Placental pericyte (primary cell): ENCODE results near the gene ADAMTSL5. TPM values are rescaled to one million over a fixed set of nuclear protein-coding genes. Genes with fewer than 3 reads are reported as not detected.

ENCODE experiments used
- total RNA-seq: library from RNA; depleted of rRNA; stranded (reverse); fragments of >200 nt; gene quantifications from 2 replicates; pipeline ENCODE4 v1.2.3, GENCODE V29; 2012

ADAMTSL5 gene, protein sequence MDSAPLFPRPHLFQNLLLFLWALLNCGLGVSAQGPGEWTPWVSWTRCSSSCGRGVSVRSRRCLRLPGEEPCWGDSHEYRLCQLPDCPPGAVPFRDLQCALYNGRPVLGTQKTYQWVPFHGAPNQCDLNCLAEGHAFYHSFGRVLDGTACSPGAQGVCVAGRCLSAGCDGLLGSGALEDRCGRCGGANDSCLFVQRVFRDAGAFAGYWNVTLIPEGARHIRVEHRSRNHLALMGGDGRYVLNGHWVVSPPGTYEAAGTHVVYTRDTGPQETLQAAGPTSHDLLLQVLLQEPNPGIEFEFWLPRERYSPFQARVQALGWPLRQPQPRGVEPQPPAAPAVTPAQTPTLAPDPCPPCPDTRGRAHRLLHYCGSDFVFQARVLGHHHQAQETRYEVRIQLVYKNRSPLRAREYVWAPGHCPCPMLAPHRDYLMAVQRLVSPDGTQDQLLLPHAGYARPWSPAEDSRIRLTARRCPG
- total RNA-seq, result 6.3 and 10.7 TPM in 2 replicates

DNA sequence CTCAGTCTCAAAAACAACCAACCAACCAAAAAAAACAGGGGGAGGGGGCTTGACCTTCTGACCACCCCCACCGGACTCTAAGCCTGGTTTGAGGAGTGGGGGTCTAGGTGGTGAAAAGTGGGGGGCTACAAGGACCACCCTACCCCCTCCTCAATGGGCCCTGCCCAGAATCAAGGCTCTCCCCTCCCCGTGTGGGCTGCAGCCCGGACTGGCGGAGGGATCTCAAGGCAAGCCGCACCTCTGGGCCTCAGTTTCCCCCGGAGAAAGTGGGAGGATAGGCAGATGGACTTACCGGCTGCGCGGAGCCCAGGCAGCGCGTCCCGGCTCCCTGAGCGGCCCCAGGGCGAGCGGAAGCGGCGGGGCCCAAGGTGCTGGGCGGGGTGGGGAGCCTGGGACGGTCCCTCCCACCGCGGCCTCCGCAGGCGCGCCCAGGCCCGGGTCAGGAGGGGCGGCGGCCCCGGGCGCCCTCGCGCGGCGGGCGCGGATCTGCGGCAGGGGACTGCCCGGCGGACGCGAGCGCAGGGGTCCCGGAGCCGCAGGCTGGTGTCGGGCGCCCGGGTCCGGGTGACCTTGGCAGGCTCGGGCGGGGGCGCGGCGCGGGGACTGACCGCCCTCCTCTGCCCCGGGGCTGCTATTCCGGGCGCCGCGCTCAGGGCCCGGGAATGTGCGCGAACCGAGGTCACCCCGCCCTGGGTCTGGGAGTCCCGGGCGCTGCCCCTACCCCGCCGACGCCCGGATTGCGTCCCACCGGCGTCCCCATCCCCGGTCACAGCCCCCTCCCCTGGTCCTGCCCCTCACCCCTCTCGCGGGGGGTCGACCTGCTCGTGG lies at the start of gene ADAMTSL5:
Gene ADAMTSL5, minus strand, starts transcription at position 349 of the 828 bp plus-strand sequence. CDS start 2,076 bp downstream, outside the sequence.

DNA sequence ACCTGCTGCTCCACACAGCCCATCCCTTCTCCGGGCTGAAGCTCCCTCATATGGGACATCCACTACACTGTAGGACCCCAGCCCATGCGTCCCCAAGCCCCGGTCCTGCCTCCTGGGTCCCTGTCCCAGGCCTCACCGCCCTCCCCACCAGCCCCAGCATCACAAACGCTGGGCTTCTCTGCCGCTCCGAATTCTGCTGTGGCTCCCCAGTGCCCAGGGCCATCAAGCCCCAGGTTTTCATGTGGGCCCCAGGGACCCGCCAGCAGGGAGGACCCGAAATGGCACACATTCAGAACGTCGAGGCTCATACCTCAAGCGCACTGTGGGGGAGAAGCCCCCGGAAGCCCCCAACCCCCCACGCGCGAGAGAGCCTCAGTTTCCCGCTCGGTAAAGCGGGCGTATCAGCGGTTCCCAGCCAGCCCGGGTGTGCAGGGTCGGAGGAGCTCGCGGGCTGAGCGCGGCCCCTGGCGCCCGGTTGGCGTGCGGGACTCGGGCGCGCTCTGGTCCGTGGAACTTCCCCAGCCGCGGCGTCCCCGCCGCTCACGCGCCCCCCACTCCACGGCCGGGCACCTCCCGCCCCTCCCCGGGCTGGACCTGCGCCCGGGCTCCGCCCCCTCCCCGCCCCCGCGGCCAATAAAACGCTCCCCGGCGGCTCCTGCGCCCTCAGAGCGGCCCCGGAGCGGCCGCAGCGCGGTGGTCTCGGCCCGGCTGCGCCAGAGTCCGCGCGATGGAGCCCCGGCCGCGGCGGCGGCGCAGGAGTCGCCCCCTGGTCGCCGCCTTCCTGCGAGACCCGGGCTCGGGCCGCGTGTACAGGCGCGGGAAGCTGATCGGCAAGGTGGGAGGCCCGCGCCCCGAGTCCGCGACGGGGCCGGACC lies 10.8 kb upstream of the ADAMTSL5 start, which contains the start of gene PLK5:
Gene PLK5, plus strand, starts transcription at position 666 of the 875 bp plus-strand sequence. CDS start 2,920 bp downstream, outside the sequence.

DNA sequence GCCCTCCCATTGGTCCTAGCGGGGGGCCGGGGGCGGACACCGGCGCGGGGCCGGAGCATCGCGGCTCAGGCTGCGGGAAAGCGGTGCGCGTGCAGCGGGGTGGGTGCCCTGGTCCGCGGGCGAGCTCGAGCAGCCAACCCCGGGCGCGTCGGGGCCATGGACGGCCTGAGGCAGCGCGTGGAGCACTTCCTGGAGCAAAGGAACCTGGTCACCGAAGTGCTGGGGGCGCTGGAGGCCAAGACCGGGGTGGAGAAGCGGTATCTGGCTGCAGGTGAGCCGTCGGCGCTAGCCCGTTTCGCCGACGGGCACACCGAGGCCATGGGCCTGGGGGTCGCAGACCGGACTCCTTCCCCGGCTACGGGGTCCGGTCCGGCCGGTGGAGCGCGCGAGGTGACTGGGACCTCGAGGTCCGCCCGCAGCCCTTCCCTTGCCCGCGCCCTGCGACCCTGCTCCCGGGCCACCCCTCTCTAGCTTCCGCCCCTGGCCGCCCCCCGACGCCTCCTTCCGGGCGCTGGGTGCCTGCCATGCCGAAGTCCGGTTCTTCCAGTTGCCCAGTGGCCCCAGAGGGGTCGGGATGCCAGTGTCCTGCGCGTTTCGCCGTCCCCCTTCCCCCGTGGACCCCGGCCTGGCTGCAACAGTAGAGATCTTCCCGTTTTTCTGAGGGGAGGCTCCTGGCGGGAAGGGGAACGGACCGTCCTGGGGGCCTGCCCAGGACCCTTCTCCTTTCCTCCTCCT lies 21.5 kb downstream of the ADAMTSL5 start, which contains the start of gene REEP6:
Gene REEP6, plus strand, starts transcription at position 68 of the 735 bp plus-strand sequence. Its CDS starts 89 bp downstream, at position 157.

DNA sequence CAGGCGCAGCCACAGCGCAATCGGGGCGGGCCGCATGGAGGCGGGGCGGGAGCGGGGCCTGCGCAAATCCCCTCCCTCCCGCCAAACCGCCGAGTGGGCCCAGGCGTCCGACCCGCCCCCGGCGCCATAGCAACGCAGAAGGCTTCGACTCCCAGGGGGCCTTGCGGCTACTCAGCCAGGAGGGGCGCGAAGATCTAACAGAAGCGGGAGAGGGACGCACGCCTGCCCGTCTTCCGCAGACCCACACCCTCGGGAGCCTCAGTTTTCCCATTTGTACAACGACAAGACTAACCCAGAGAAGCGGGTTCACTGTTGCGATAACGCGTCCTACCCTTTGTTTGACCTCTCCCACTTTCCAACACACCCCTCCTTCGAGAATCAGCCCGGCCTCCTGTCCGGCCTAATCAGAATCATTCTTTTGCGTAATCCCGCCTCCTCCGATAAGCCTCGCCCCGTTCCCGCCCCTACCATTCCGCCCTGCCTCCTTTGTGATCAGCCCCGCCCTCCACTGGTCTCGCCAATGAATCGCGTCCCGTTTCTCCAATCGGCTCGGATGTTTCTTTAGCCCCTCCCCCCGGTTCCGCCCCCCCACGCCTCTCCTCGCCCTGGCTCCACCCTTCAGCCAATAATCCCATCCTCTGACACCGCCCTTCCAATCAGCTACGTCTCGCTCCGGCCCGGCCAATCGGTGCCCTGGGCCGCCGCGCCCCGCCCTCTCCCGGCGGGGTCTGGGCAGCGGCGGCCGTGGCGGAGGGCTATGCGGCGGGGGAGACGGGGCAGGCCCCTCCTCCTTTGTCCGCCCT lies 22.3 kb downstream of the ADAMTSL5 start, which contains the start of gene PCSK4:
Gene PCSK4, minus strand, starts transcription at position 40 of the 803 bp plus-strand sequence. Its CDS starts 4 bp downstream, at position 36.

DNA sequence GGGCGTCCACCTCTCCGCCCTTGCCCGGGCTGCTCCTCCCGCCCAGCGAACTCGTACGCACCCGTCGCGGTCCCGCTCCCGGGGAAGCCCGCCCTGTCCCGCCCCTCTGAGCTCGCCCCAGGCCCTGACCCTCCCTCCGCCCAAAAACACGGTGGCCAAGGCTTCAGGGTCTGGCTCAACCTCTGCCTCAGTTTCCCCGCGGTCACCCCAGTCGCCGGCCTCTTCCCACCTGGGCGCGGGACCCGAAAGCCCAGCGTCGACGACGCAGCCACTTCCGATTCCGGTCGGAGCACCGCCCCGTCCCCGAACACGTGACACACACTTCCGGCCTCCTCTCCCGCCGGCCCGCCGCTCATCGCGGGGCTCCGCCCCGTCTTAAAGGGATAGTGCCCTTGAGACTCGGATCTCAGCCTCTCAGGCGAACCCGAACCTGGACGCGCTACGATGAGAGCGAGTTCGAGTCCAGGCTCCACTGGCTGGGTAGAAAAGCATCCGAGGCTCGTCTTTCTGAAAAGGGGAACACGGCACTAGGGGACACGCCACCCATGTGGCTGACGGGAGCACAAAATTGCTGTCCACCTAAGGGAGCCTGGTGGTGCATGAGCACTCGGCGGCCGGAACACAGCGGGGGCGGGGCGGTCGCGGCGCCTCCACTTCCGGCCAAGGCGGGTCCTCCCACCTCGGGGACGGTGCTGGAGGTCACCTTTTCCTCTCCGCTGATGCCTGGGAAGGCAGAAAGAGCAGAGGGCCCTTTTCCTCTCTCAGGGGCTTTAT lies 33.7 kb downstream of the ADAMTSL5 start, which contains the start of gene C19orf25:
Gene C19orf25, minus strand, starts transcription at position 282 of the 774 bp plus-strand sequence. CDS start 312 bp downstream, outside the sequence.

Other genes with a start within 250 kb of the ADAMTSL5 start
- gene CIRBP, start 243.7 kb downstream of the ADAMTSL5 start, total RNA-seq, result 199 and 402 TPM in 2 replicates
- gene FAM174C, start 237.5 kb downstream of the ADAMTSL5 start, total RNA-seq, result 21.4 and 27.6 TPM in 2 replicates
- gene EFNA2, start 227.1 kb downstream of the ADAMTSL5 start, total RNA-seq, result not detected in 2 replicates
- gene NDUFS7, start 129.1 kb downstream of the ADAMTSL5 start, total RNA-seq, result 57.3 and 87.5 TPM in 2 replicates
- 35.0 and 41.1 TPM in 2 replicates for gene GAMT, start 111.5 kb downstream of the ADAMTSL5 start, total RNA-seq
- gene DAZAP1, start 105.4 kb downstream of the ADAMTSL5 start, total RNA-seq, result 43.3 and 77.6 TPM in 2 replicates
- gene RPS15, start 74.6 kb downstream of the ADAMTSL5 start, total RNA-seq, result 569 and 1,207 TPM in 2 replicates
- 0.14 and 0.22 TPM in 2 replicates for gene APC2, start 62.9 kb downstream of the ADAMTSL5 start, total RNA-seq
- gene C19orf25, start 33.8 kb downstream of the ADAMTSL5 start, total RNA-seq, result 26.9 and 31.6 TPM in 2 replicates
- gene PCSK4, start 22.7 kb downstream of the ADAMTSL5 start, total RNA-seq, result 0.57 and 3.5 TPM in 2 replicates
- 1.1 TPM in 2 replicates for gene REEP6, start 21.8 kb downstream of the ADAMTSL5 start, total RNA-seq
- not detected in 2 replicates for gene PLK5, start 11.1 kb upstream of the ADAMTSL5 start, total RNA-seq
- 23.2 and 98.2 TPM in 2 replicates for gene MEX3D, start 55.3 kb upstream of the ADAMTSL5 start, total RNA-seq
- 80.5 and 134 TPM in 2 replicates for gene MBD3, start 79.8 kb upstream of the ADAMTSL5 start, total RNA-seq
- gene UQCR11, start 92.4 kb upstream of the ADAMTSL5 start, total RNA-seq, result 30.6 TPM in 2 replicates
- 44.6 and 123 TPM in 2 replicates for gene TCF3, start 139.6 kb upstream of the ADAMTSL5 start, total RNA-seq
- gene ONECUT3, start 240.5 kb upstream of the ADAMTSL5 start, total RNA-seq, result not detected in 2 replicates